Smooth muscle cell (in vitro differentiated cells): ENCODE data around the gene SFMBT2. TPM values are rescaled to one million over a fixed set of nuclear protein-coding genes. Genes with fewer than 3 reads are reported as not detected.

Source experiments
- DNase-seq: peaks from one replicate; lab custom pipeline; 2025; ENCODE audit not compliant: unreplicated experiment; lab: John Stamatoyannopoulos, UW
- H2AFZ ChIP-seq: fragments of 200-600 bp; sonication (generic); 2 replicates; pipeline ENCODE4 v1.6.0; 2016; ENCODE audit warnings: antibody characterized with exemption, low read depth, mild to moderate bottlenecking
- H3F3A ChIP-seq: fragments of 200-600 bp; sonication (generic); 2 replicates; pipeline ENCODE4 v1.6.0; 2017; ENCODE audit warnings: antibody characterized with exemption, low read depth
- H3K27ac ChIP-seq: fragments of 200-600 bp; sonication (generic); 2 replicates; pipeline ENCODE4 v1.5.1; 2016; ENCODE audit warnings: low read depth, mild to moderate bottlenecking
- H3K27me3 ChIP-seq: fragments of 200-600 bp; sonication (generic); 2 replicates; pipeline ENCODE4 v1.6.1; 2016; ENCODE audit warnings: low read depth, mild to moderate bottlenecking
- H3K36me3 ChIP-seq: fragments of 200-600 bp; sonication (generic); 2 replicates; pipeline ENCODE4 v1.5.1; 2016; ENCODE audit warnings: low read depth
- H3K4me1 ChIP-seq: fragments of 200-600 bp; sonication (generic); 2 replicates; pipeline ENCODE4 v1.5.1; 2016; ENCODE audit warnings: low read depth
- H3K4me2 ChIP-seq: fragments of 200-600 bp; sonication (generic); 2 replicates; pipeline ENCODE4 v1.6.0; 2016; ENCODE audit warnings: mild to moderate bottlenecking
- H3K4me3 ChIP-seq: fragments of 200-600 bp; sonication (generic); 2 replicates; pipeline ENCODE4 v1.5.1; 2016; ENCODE audit warnings: mild to moderate bottlenecking
- H3K79me2 ChIP-seq: fragments of 200-600 bp; sonication (generic); 2 replicates; pipeline ENCODE4 v1.6.0; 2016; ENCODE audit warnings: low read depth, mild to moderate bottlenecking
- H3K9ac ChIP-seq: fragments of 200-600 bp; sonication (generic); 2 replicates; pipeline ENCODE4 v1.6.0; 2016; ENCODE audit warnings: low read depth
- H3K9me3 ChIP-seq: fragments of 200-600 bp; sonication (generic); replicated peaks from 2 replicates; pipeline ENCODE4 v1.5.1; 2016; ENCODE audit warnings: low read depth
- H4K20me1 ChIP-seq: fragments of 200-600 bp; sonication (generic); 2 replicates; pipeline ENCODE4 v1.6.0; 2016; ENCODE audit warnings: low read depth
- WGBS: methylation state at CpG from one replicate; pipeline ENCODE4 v1.1.7; 2016; ENCODE audit warnings: low lambda C conversion rate; 5-methylcytosine and 5-hydroxymethylcytosine counted together
- polyA plus RNA-seq: library from polyadenylated mRNA; unstranded; fragments of >200 nt; fragmentation: Nextera tagmentation; extraction: Ambion mirVana; gene quantifications from 2 replicates; pipeline ENCODE4 v1.2.1, GENCODE V29; 2016
- total RNA-seq: library from RNA; depleted of rRNA; stranded (reverse); fragments of >200 nt; gene quantifications from 2 replicates; pipeline ENCODE4 v1.2.3, GENCODE V29; 2014
- TF ChIP-seq, protein P1 (sequence below): fragments of 200-600 bp; sonication (generic); IDR thresholded peaks from 2 replicates; pipeline ENCODE4 v1.5.1; 2017; ENCODE audit warnings: borderline replicate concordance, mild to moderate bottlenecking, antibody characterized with exemption; ENCODE audit not compliant: insufficient read depth, poor library complexity, severe bottlenecking

The SFMBT2 gene
- total and polyA plus RNA-seq, 2 experiments from 2014 or later = 0.90 to 1.4 TPM

DNA sequence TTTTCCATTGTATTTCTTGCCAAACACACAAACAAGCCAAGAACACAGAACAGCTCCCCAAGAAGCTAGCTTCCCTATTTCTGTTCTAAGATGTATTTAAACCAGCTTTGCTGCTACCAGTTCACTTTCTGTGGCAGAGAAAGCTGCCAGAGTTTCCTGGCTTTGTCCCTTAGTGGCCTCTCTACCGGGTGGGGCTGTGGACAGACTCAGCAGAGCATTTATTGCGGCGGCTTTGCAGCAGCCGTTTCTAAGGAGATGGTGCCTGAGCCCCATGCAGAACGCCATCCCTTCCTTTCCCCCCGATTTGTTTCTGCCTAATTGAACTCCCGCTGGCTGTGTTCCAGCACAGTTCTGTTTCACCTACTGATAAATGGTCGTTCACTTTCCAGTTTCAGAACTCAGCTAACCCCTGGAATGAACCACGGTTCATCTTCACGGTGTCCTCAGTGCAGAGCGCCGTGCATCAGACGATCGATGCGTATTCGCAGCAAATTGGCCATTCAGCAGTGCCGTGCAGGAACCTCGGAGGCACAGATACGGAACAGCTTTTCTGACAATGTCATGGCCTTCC lies 33.8 kb upstream of the SFMBT2 start:
- no peak overlapping the region for H3K4me3 ChIP-seq
- H3K9me3 ChIP-seq = no peaks in the 10 kb centered on the region
- TF ChIP-seq, protein P1, sequence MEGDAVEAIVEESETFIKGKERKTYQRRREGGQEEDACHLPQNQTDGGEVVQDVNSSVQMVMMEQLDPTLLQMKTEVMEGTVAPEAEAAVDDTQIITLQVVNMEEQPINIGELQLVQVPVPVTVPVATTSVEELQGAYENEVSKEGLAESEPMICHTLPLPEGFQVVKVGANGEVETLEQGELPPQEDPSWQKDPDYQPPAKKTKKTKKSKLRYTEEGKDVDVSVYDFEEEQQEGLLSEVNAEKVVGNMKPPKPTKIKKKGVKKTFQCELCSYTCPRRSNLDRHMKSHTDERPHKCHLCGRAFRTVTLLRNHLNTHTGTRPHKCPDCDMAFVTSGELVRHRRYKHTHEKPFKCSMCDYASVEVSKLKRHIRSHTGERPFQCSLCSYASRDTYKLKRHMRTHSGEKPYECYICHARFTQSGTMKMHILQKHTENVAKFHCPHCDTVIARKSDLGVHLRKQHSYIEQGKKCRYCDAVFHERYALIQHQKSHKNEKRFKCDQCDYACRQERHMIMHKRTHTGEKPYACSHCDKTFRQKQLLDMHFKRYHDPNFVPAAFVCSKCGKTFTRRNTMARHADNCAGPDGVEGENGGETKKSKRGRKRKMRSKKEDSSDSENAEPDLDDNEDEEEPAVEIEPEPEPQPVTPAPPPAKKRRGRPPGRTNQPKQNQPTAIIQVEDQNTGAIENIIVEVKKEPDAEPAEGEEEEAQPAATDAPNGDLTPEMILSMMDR = no peak
- H3F3A ChIP-seq = no peaks in the 10 kb centered on the region
- H3K27me3 ChIP-seq = peaks cover 20% of the 10 kb centered on the region
- no peaks in the 10 kb centered on the region for H3K4me1 ChIP-seq
- no peaks in the 10 kb centered on the region for H4K20me1 ChIP-seq
- no peak overlapping the region for H3K9ac ChIP-seq
- no peaks in the 10 kb centered on the region for H3K79me2 ChIP-seq
- H3K4me2 ChIP-seq = no peak overlapping the region
- no peak overlapping the region for H3K27ac ChIP-seq
- no peaks in the 10 kb centered on the region for H3K36me3 ChIP-seq
- 88% methylated on average over 19 of the region's 19 CpGs for WGBS
- no peak for DNase-seq
- H2AFZ ChIP-seq = no peak overlapping the region

DNA sequence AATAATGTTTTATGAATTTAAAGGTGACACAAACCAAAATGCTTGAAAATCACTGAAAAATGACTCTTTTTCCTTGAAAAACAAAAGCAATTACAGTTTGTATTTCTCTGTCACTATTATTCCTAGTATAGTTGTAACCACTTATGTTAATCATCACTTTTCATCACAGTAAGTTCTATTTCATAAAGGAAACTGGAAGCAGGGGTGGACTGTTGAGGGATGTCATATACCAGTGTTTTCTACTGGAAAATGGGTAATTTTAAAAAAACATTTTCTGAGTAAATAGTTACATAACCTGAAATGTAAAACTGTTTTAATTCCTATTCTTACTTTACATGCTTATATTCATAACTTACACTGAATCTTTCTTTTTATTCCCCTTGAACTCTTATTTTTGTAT lies 32.2 kb upstream of the SFMBT2 start:
- H3K9ac ChIP-seq = no peak overlapping the region
- H3K4me3 ChIP-seq = no peak overlapping the region
- H3K4me1 ChIP-seq = no peaks in the 10 kb centered on the region
- H2AFZ ChIP-seq = no peak overlapping the region
- no peaks in the 10 kb centered on the region for H3K9me3 ChIP-seq
- H3K27me3 ChIP-seq = peaks cover 20% of the 10 kb centered on the region
- no peaks in the 10 kb centered on the region for H3F3A ChIP-seq
- no peak overlapping the region for H3K4me2 ChIP-seq
- H4K20me1 ChIP-seq = no peaks in the 10 kb centered on the region
- TF ChIP-seq, protein P1 = no peak
- H3K79me2 ChIP-seq = no peaks in the 10 kb centered on the region
- no peaks in the 10 kb centered on the region for H3K36me3 ChIP-seq
- no peak for DNase-seq
- no peak overlapping the region for H3K27ac ChIP-seq

DNA sequence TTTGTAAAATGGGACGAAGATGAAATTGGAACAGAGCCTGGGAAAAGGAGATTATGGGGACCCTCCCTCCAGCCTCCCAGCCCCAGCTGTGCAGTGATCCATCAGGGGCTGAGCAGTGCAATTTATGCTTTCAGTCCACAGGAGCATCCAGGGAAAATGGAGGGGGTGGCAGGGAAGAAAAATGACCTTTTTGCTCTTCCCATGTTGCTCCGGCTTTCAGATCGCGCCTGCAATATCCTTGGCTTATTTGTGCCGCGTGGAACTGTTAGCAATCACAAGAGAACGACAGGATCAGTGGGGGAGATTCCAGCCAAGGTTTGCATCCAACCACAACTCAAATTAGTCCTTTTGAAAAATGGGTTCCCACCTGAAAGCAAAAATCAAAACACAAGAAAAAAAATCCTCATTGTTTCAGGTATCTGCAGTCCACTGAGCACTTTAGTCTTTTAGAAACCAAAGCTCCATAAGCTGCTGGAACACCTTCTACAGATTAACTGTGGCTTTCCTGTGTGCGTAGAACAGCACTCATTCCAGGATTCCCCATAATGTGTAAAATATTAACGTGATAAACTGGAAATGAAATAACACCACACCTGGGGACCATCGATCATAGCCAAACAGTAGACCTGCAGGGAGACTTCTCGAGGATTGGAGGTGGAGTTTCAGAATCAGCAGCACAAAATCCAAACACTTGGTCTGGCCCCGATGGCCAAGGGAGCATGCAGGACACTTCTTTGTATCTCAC lies 30.7 kb upstream of the SFMBT2 start:
- no peaks in the 10 kb centered on the region for H3F3A ChIP-seq
- no peak overlapping the region for H3K27ac ChIP-seq
- no peaks in the 10 kb centered on the region for H4K20me1 ChIP-seq
- H3K9ac ChIP-seq = no peak overlapping the region
- H3K4me3 ChIP-seq = no peak overlapping the region
- peaks cover 20% of the 10 kb centered on the region for H3K27me3 ChIP-seq
- no peak for DNase-seq
- no peak overlapping the region for H3K4me2 ChIP-seq
- no peaks in the 10 kb centered on the region for H3K4me1 ChIP-seq
- TF ChIP-seq, protein P1 = no peak
- H2AFZ ChIP-seq = no peak overlapping the region
- H3K79me2 ChIP-seq = no peaks in the 10 kb centered on the region
- WGBS = 93% methylated on average over 12 of the region's 12 CpGs
- no peaks in the 10 kb centered on the region for H3K36me3 ChIP-seq
- H3K9me3 ChIP-seq = no peaks in the 10 kb centered on the region

DNA sequence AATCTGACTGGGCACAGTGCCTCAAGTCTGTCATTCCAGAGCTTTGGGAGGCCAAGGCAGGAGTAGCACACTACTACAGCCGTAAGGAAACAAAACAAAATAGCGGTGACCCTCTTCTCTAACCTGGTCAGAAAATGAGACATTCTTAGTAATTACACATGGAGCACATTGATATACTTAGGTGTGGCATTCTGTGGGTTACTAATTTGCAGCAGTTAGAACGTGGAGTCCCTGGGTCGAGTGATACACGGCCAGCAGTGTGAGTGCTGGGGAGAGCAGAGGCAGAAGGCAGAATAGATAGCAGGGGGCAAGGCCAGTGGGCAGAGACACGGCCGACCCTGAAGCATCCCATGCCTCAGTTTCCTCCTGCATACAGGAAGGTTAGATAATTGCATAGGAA lies 28.9 kb upstream of the SFMBT2 start:
- no peaks in the 10 kb centered on the region for H3F3A ChIP-seq
- H3K4me2 ChIP-seq = no peak overlapping the region
- H3K27me3 ChIP-seq = peaks cover 20% of the 10 kb centered on the region
- H4K20me1 ChIP-seq = no peaks in the 10 kb centered on the region
- H2AFZ ChIP-seq = no peak overlapping the region
- no peaks in the 10 kb centered on the region for H3K79me2 ChIP-seq
- no peak overlapping the region for H3K27ac ChIP-seq
- H3K4me3 ChIP-seq = no peak overlapping the region
- TF ChIP-seq, protein P1 = no peak
- DNase-seq = no peak
- WGBS = 88% methylated on average over 7 of the region's 7 CpGs
- no peaks in the 10 kb centered on the region for H3K9me3 ChIP-seq
- H3K36me3 ChIP-seq = no peaks in the 10 kb centered on the region
- H3K9ac ChIP-seq = no peak overlapping the region
- no peaks in the 10 kb centered on the region for H3K4me1 ChIP-seq
